Measurements from ENCODE around the gene PPIC.
"Not testable (repeated sequence)": the region's sequence is repeated elsewhere in the genome, so short reads cannot be mapped to it uniquely, and the experiment has no call there.

The PPIC gene

GRCh38 chr5:123028222-123028621 is 8.3 kb downstream of the PPIC start:
- DNase-seq = no peak
- in situ Hi-C loops (cut with MboI; ENCODE audit: low pct_unique_long_range_greater_than_20kb, low sequenced_read_pairs) = no loop called here

- no peak for DNase-seq
- in situ Hi-C loops (cut with MboI; ENCODE audit: low pct_unique_long_range_greater_than_20kb, low sequenced_read_pairs) = no loop called here
Measured at GRCh38 chr5:123014689-123015088, 21.8 kb downstream of the PPIC start.

GRCh38 chr5:123012321-123012720 is 24.2 kb downstream of the PPIC start:
- in situ Hi-C loops (cut with MboI; ENCODE audit: low pct_unique_long_range_greater_than_20kb, low sequenced_read_pairs) = no loop called here
- peak; percentile 30 for DNase-seq

GRCh38 chr5:123007754-123008153 is 28.8 kb downstream of the PPIC start:
- in situ Hi-C loops (cut with MboI; ENCODE audit: low pct_unique_long_range_greater_than_20kb, low sequenced_read_pairs) = no loop called here
- DNase-seq = no peak

GRCh38 chr5:123007182-123007581 is 29.3 kb downstream of the PPIC start:
- no peak for DNase-seq
- in situ Hi-C loops (cut with MboI; ENCODE audit: low pct_unique_long_range_greater_than_20kb, low sequenced_read_pairs) = no loop called here

GRCh38 chr5:123001808-123002207 is 34.7 kb downstream of the PPIC start:
- no peak for DNase-seq
- in situ Hi-C loops (cut with MboI; ENCODE audit: low pct_unique_long_range_greater_than_20kb, low sequenced_read_pairs) = no loop called here

- in situ Hi-C loops (cut with MboI; ENCODE audit: low pct_unique_long_range_greater_than_20kb, low sequenced_read_pairs) = no loop called here
- no peak for DNase-seq
Measured at GRCh38 chr5:123000731-123001130, 35.8 kb downstream of the PPIC start.

GRCh38 chr5:122999947-123000563 is 36.5 kb downstream of the PPIC start:
- DNase-seq = peak; percentile 45
- in situ Hi-C loops (cut with MboI; ENCODE audit: low pct_unique_long_range_greater_than_20kb, low sequenced_read_pairs) = no loop called here

GRCh38 chr5:122997294-122997693 is 39.2 kb downstream of the PPIC start:
- in situ Hi-C loops (cut with MboI; ENCODE audit: low pct_unique_long_range_greater_than_20kb, low sequenced_read_pairs) = no loop called here
- DNase-seq = no peak

GRCh38 chr5:122996091-122996490 is 40.4 kb downstream of the PPIC start:
- DNase-seq = no peak

GRCh38 chr5:122985954-122986721 is 50.4 kb downstream of the PPIC start:
- in situ Hi-C loops (cut with MboI; ENCODE audit: low pct_unique_long_range_greater_than_20kb, low sequenced_read_pairs) = no loop called here
- DNase-seq = no peak

More at GRCh38 chr5:122996091-122996490, 40.4 kb downstream of the PPIC start:
- in situ Hi-C loops (cut with MboI; ENCODE audit: low pct_unique_long_range_greater_than_20kb, low sequenced_read_pairs) = no loop called here

- in situ Hi-C loops (cut with MboI; ENCODE audit: low pct_unique_long_range_greater_than_20kb, low sequenced_read_pairs) = no loop called here
- DNase-seq = no peak
Measured at GRCh38 chr5:122985006-122985700, 51.4 kb downstream of the PPIC start.

GRCh38 chr5:122984425-122984824 is 52.1 kb downstream of the PPIC start:
- in situ Hi-C loops (cut with MboI; ENCODE audit: low pct_unique_long_range_greater_than_20kb, low sequenced_read_pairs) = no loop called here

GRCh38 chr5:122982376-122982775 is 54.1 kb downstream of the PPIC start:
- in situ Hi-C loops (cut with MboI; ENCODE audit: low pct_unique_long_range_greater_than_20kb, low sequenced_read_pairs) = no loop called here
- no peak for DNase-seq

More at GRCh38 chr5:122984425-122984824, 52.1 kb downstream of the PPIC start:
- DNase-seq = no peak

- DNase-seq = no peak
- in situ Hi-C loops (cut with MboI; ENCODE audit: low pct_unique_long_range_greater_than_20kb, low sequenced_read_pairs) = no loop called here
Measured at GRCh38 chr5:122981846-122982245, 54.7 kb downstream of the PPIC start.

- no peak for DNase-seq
- in situ Hi-C loops (cut with MboI; ENCODE audit: low pct_unique_long_range_greater_than_20kb, low sequenced_read_pairs) = no loop called here
Measured at GRCh38 chr5:122978644-122979297, 57.8 kb downstream of the PPIC start.

GRCh38 chr5:122978068-122978467 is 58.5 kb downstream of the PPIC start:
- in situ Hi-C loops (cut with MboI; ENCODE audit: low pct_unique_long_range_greater_than_20kb, low sequenced_read_pairs) = no loop called here
- no peak for DNase-seq

- no peak for DNase-seq
- in situ Hi-C loops (cut with MboI; ENCODE audit: low pct_unique_long_range_greater_than_20kb, low sequenced_read_pairs) = no loop called here
Measured at GRCh38 chr5:122977319-122977718, 59.2 kb downstream of the PPIC start.

GRCh38 chr5:122974251-122974650 is 62.3 kb downstream of the PPIC start:
- in situ Hi-C loops (cut with MboI; ENCODE audit: low pct_unique_long_range_greater_than_20kb, low sequenced_read_pairs); DNase-seq: not testable (repeated sequence)

GRCh38 chr5:122973759-122974158 is 62.8 kb downstream of the PPIC start:
- in situ Hi-C loops (cut with MboI; ENCODE audit: low pct_unique_long_range_greater_than_20kb, low sequenced_read_pairs); DNase-seq: not testable (repeated sequence)

All from KBM-7 (cell line).